GM12878 (cell line): ENCODE data around the gene GPN2. TPM values are rescaled to one million over a fixed set of nuclear protein-coding genes. Genes with fewer than 3 reads are reported as not detected.
"Not testable (repeated sequence)": the region's sequence is repeated elsewhere in the genome, so short reads cannot be mapped to it uniquely, and the experiment has no call there.

Source experiments
- ATAC-seq: fragments of 200-7000 bp; cut with Tn5 transposase; 3 replicates; pipeline ENCODE4 v1.9.1; 2020; ENCODE audit warnings: mild to moderate bottlenecking, moderate library complexity
- BruUV-seq: library from RNA; stranded (reverse); fragments of 400-500 nt; replicated peaks from 2 replicates; lab custom pipeline; 2021; lab: Mats Ljungman, UMichigan
- CTCF ChIA-PET: fragments of 300-600 bp; sonication (Branson Sonifier 250); formaldehyde crosslinking; extraction: SDS; loops from one replicate; lab custom pipeline; 2021; ENCODE audit warnings: inconsistent platforms; lab: Yijun Ruan, JAX
- POLR2A ChIA-PET: fragments of 350-600 bp; formaldehyde crosslinking; extraction: SDS; loops from one replicate; lab custom pipeline; 2021; ENCODE audit warnings: inconsistent platforms; lab: Charles Lee
- RAD21 ChIA-PET: fragments of 300-600 bp; sonication (Branson Sonifier 250); formaldehyde crosslinking; loops from one replicate; lab custom pipeline; 2023; ENCODE audit warnings: antibody characterized with exemption; ENCODE audit not compliant: unreplicated experiment; lab: Charles Lee
- SMC1A ChIA-PET: fragments of 300-600 bp; sonication (Branson Sonifier 250); formaldehyde crosslinking; loops from one replicate; lab custom pipeline; 2023; ENCODE audit not compliant: unreplicated experiment, uncharacterized antibody; lab: Charles Lee
- DNase-seq: peaks from one replicate; pipeline ENCODE4 v3.0.0-alpha.2; 2011; ENCODE audit warnings: low read depth, low spot score
- FAIRE-seq: peaks from 3 replicates; lab custom pipeline; 2011; peaks lifted over from hg19 to GRCh38; lab: Jason Lieb, UNC
- H2AFZ ChIP-seq: 2 replicates; pipeline ENCODE4 v1.6.0; 2011; ENCODE audit warnings: low read depth, low read length, control low read depth; ENCODE audit not compliant: control insufficient read depth
- H3K27ac ChIP-seq: 2 replicates; pipeline ENCODE4 v1.5.1; 2011; ENCODE audit warnings: control low read depth; ENCODE audit not compliant: control insufficient read depth, insufficient read depth
- H3K27me3 ChIP-seq, 2 experiments: replicated peaks in 1 of 2; 2 replicates each; pipeline versions ENCODE4 v1.6.0 to v1.6.1; 2011; ENCODE audit warnings: low read length in 1 of 2; ENCODE audit not compliant: control insufficient read depth in 2 of 2, insufficient read depth in 2 of 2
- H3K36me3 ChIP-seq, 2 experiments: 2 replicates each; pipeline ENCODE4 v1.5.1; 2011; ENCODE audit warnings: low read length in 1 of 2; ENCODE audit not compliant: control insufficient read depth in 2 of 2, insufficient read depth in 2 of 2
- H3K4me1 ChIP-seq: 2 replicates; pipeline ENCODE4 v1.6.1; 2011; ENCODE audit warnings: mild to moderate bottlenecking, low read length, moderate library complexity, mixed read lengths; ENCODE audit not compliant: control insufficient read depth, insufficient read depth
- H3K4me2 ChIP-seq: 2 replicates; pipeline ENCODE4 v1.6.0; 2011; ENCODE audit warnings: control low read depth; ENCODE audit not compliant: control insufficient read depth, insufficient read depth
- H3K4me3 ChIP-seq: fragments of 200-600 bp; sonication (generic); 2 replicates; pipeline ENCODE4 v1.5.1; 2016
- H3K79me2 ChIP-seq: 2 replicates; pipeline ENCODE4 v1.6.0; 2011; ENCODE audit warnings: low read length; ENCODE audit not compliant: control insufficient read depth, insufficient read depth
- H3K9ac ChIP-seq: 2 replicates; pipeline ENCODE4 v1.8.0; 2011; ENCODE audit warnings: low read length, control low read depth, mixed read lengths; ENCODE audit not compliant: control insufficient read depth, insufficient read depth
- H3K9me3 ChIP-seq: replicated peaks from 3 replicates; pipeline ENCODE4 v1.5.1; 2011; ENCODE audit warnings: mild to moderate bottlenecking, low read length; ENCODE audit not compliant: control insufficient read depth, insufficient read depth
- H4K20me1 ChIP-seq: 2 replicates; pipeline ENCODE4 v1.6.0; 2011; ENCODE audit not compliant: control insufficient read depth, insufficient read depth
- ETV6 ChIP-seq, 2 experiments: fragments of 450-650 bp in 1 of 2; IDR thresholded peaks in 1 of 2; conservative IDR thresholded peaks in 1 of 2; 2 replicates each; pipeline ENCODE4 v1.6.1; 2014; ENCODE audit warnings: antibody characterized with exemption in 1 of 2, borderline replicate concordance in 1 of 2, low read depth in 1 of 2, mild to moderate bottlenecking in 1 of 2, moderate library complexity in 1 of 2
- FOS ChIP-seq: IDR thresholded peaks from 3 replicates; pipeline ENCODE4 v1.6.1; 2011; ENCODE audit warnings: borderline replicate concordance; ENCODE audit not compliant: insufficient read length; ENCODE audit errors: extremely low read depth
- KDM1A ChIP-seq: fragments of 200-600 bp; sonication (generic); IDR thresholded peaks from 2 replicates; pipeline ENCODE4 v1.6.1; 2016; ENCODE audit warnings: borderline replicate concordance
- SIN3A ChIP-seq: IDR thresholded peaks from 2 replicates; pipeline ENCODE4 v1.6.1; 2012; ENCODE audit warnings: low read depth, low read length, improper control_type of control experiment
- SKIL ChIP-seq: fragments of 450-650 bp; IDR thresholded peaks from 2 replicates; pipeline ENCODE4 v1.6.1; 2017; ENCODE audit warnings: mild to moderate bottlenecking, low read depth, inconsistent platforms; ENCODE audit not compliant: poor library complexity, severe bottlenecking
- WGBS: methylation state at CpG from one replicate; pipeline ENCODE4 v1.1.6; 2016; ENCODE audit warnings: low lambda C conversion rate; ENCODE audit not compliant: insufficient replicate concordance, insufficient coverage; ENCODE audit errors: missing lambda C conversion rate; 5-methylcytosine and 5-hydroxymethylcytosine counted together
- in situ Hi-C: fragments of 300-500 bp; cut with MboI; formaldehyde crosslinking; loops from 9 replicates; pipeline ENCODE4 v1.14.3; 2018; ENCODE audit warnings: mixed read lengths
- intact Hi-C: fragments of 100-400 bp; cut with micrococcal nuclease; formaldehyde crosslinking; loops from one replicate; pipeline ENCODE4 v1.14.2; 2022; ENCODE audit not compliant: unreplicated experiment
- polyA plus RNA-seq, 11 experiments: library from polyadenylated mRNA; depleted of rRNA in 4 of 11; unstranded in 6 of 11; stranded (reverse) in 5 of 11; fragments of >200 nt; fragmentation: Nextera tagmentation in 4 of 11; fragmentation: Illumina TruSeq in 1 of 11; extraction: Ambion mirVana in 4 of 11; extraction: Trizol in 1 of 11; gene quantifications; 1 replicate in 1 of 11; 2 replicates in 10 of 11; pipeline versions ENCODE4 v1.2.1 to v1.2.3, GENCODE V29; 2011 to 2016; ENCODE audit warnings: inconsistent platforms in 2 of 11, missing spikeins in 2 of 11, low read depth in 1 of 11
- total RNA-seq, 4 experiments: library from RNA; depleted of rRNA in 3 of 4; stranded (reverse); fragments of >200 nt in 3 of 4; fragmentation: Illumina TruSeq in 1 of 4; extraction: Trizol in 1 of 4; gene quantifications; 2 replicates each; pipeline versions ENCODE4 v1.2.1 to v1.2.3, GENCODE V29; 2013 to 2021
- TF ChIP-seq, protein P1 (sequence below): IDR thresholded peaks from 2 replicates; pipeline ENCODE4 v1.6.1; 2011; ENCODE audit warnings: low read depth, mild to moderate bottlenecking, low read length, moderate library complexity, borderline replicate concordance; ENCODE audit errors: extremely low read depth
- TF ChIP-seq, protein P2 (sequence below): IDR thresholded peaks from 2 replicates; pipeline ENCODE4 v1.6.1; 2011; ENCODE audit warnings: low read depth, low read length, improper control_type of control experiment, borderline replicate concordance

GPN2 gene
- total and polyA plus RNA-seq, 10 of the 15 experiments (the other 5 are each of a cell fraction or from before 2014, with no cell fraction given): 8.3 to 61.4 (median 23.3) TPM

DNA sequence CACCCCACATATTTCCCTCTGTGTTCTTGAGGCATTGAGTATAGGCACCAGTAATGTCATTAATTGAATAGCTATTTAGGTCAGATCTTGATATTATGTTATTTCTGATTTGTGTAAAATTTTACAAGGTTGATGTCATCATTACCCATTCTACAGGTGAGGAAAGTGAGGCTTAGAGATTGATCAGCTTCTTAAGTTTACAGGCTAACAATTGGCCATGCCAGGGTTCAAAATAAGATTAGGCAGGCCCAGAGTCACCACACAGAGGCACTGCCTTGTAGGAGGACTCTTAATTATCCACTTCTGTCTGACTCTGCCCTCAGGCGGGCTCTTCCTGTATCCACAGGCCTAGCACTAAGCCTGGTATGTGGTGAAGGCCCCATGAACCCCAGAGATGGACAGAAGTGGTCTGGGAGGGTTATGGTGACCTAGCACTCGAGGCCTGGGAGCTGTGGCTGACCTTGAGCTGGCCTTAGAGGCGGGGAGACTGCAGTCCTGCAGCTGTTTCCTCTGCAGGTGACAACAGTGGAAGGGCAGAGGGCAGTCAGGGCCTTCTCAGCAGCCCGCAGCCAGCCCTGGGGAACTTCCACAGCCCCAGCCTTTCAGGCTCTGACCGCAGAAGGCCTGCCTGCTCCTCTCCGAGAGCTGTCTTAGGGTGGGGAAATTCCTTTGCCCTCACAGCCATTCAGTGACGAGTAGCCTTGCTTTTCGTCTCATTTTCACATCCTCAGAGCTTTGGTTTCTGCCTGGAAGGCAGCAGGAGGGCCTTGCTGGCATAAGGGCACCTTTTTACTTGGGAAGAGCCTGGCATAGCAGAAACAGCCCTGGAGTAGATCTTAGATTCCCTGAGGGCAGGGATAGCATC, 51.4 kb downstream of the GPN2 start (continued):
- TF ChIP-seq, protein P1, sequence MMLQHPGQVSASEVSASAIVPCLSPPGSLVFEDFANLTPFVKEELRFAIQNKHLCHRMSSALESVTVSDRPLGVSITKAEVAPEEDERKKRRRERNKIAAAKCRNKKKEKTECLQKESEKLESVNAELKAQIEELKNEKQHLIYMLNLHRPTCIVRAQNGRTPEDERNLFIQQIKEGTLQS: no peak
- TF ChIP-seq KDM1A (no peak), FOS (no peak), ETV6 (conservative IDR thresholded peaks at IDR 0.05 in 1 of 2, IDR thresholded peaks at IDR 0.05 in 1 of 2; ENCODE audit: borderline replicate concordance in 1 of 2, low read depth in 1 of 2) (peak in 1 of 2 experiments; percentile 68; a peak in 1 of 4 replicates), SKIL (peak; percentile 83), SIN3A (0 out of 2 replicates have a peak, but pooled peaks have one; percentile 74)
- TF ChIP-seq, protein P2, sequence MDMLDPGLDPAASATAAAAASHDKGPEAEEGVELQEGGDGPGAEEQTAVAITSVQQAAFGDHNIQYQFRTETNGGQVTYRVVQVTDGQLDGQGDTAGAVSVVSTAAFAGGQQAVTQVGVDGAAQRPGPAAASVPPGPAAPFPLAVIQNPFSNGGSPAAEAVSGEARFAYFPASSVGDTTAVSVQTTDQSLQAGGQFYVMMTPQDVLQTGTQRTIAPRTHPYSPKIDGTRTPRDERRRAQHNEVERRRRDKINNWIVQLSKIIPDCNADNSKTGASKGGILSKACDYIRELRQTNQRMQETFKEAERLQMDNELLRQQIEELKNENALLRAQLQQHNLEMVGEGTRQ: no peak
- TF ChIP-seq, all 136 proteins: peak for 57

DNA sequence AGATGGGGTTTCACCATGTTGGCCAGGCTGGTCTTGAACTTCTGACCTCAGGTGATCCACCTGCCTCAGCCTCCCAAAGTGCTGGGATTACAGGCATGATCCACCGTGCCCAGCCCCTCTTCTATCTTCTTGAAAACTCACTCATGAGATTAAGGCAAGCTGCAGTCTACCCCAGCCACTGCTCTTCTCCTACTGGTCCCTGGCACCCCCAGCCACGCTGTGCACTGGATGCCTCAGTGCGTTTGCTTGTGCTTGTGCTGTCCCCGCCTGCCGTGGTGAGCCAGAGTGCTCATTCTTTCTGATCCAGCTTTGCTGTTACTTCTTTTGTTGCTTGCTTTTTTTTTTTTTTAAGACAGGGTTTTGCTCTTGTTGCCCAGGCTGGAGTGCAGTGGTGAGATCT, 52.4 kb downstream of the GPN2 start:
- not testable (repeated sequence) for H3K9ac ChIP-seq
- POLR2A ChIA-PET: interaction anchor here (0.6 to 2.8 kb wide), 7 partner anchors 9 to 53 kb away, joined by 3 to 22 read pairs (median 7); partner anchors contain the start of gene GPN2

More for the DNA sequence above, 52.4 kb downstream of the GPN2 start:
- H3K27me3 ChIP-seq, FAIRE-seq, DNase-seq, H3K9me3 ChIP-seq, BruUV-seq, intact Hi-C loops, H4K20me1 ChIP-seq, in situ Hi-C loops, H2AFZ ChIP-seq, H3K4me2 ChIP-seq, ATAC-seq, H3K4me3 ChIP-seq: not testable (repeated sequence)
- ChIA-PET RAD21 (interaction anchor here (1.1 to 3.1 kb wide), 6 partner anchors 9 to 49 kb away, joined by 3 to 28 read pairs (median 8); no protein-coding TSS in a partner anchor), CTCF (interaction anchor here (1.9 to 3.2 kb wide), 9 partner anchors 8 to 235 kb away, joined by 7 to 24 read pairs (median 16); partner anchors contain the start of genes PIGV and ZDHHC18), SMC1A (interaction anchor here (0.7 to 3.1 kb wide), 6 partner anchors 9 to 135 kb away, joined by 3 to 24 read pairs (median 7); partner anchors contain the start of gene SFN)
- Histone ChIP-seq H3K27ac (peak overlapping the region; percentile 96), H3K79me2 (peaks cover 25% of the 10 kb centered on the region), H3K36me3 (peaks cover 14 to 43% of the 10 kb centered on the region in 2 experiments), H3K4me1 (peaks cover 46% of the 10 kb centered on the region)
- 95% methylated on average over 5 of the region's 5 CpGs for WGBS
